Measurements from ENCODE around the gene SP3.

Gene SP3

GRCh38 chr2:173955867-173956266 lies 9.3 kb downstream of the SP3 start:
- TF ChIP-seq GATA2 (IDR thresholded peaks at IDR 0.05; ENCODE audit: low read depth, low read length), result no peak
- TF ChIP-seq GATA3 (IDR thresholded peaks at IDR 0.05; ENCODE audit: low read depth, low read length), result no peak

GRCh38 chr2:173955004-173955403 lies 10.2 kb downstream of the SP3 start:
- TF ChIP-seq GATA2 (IDR thresholded peaks at IDR 0.05; ENCODE audit: low read depth, low read length) (no peak), GATA3 (IDR thresholded peaks at IDR 0.05; ENCODE audit: low read depth, low read length) (no peak)

DNA sequence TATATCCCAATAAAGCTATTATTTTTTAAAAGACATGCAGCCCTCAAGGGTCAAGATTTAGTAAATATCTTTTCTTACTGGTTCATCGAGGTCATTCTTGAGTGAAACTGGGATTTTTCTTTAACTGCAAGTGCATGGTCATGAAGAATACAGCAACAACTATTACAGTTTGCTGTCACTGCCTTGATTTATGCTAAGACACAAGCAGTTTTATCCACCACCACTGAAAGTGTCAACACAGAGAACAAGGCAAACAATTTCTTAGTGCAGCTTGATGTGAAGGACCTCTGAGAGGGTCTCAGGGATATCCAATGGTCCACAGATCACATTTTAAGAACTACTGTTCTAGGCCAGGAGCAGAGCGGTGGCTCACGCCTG lies 12.1 kb downstream of the SP3 start:
- TF ChIP-seq GATA3 (IDR thresholded peaks at IDR 0.05; ENCODE audit: low read depth, low read length), result no peak
- TF ChIP-seq GATA2 (IDR thresholded peaks at IDR 0.05; ENCODE audit: low read depth, low read length), result no peak

- TF ChIP-seq GATA2 (IDR thresholded peaks at IDR 0.05; ENCODE audit: low read depth, low read length) (no peak), GATA3 (IDR thresholded peaks at IDR 0.05; ENCODE audit: low read depth, low read length) (no peak)
These were observed 12.7 kb downstream of the SP3 start for GRCh38 chr2:173952267-173953046.

- no peak for TF ChIP-seq GATA2 (IDR thresholded peaks at IDR 0.05; ENCODE audit: low read depth, low read length)
- no peak for TF ChIP-seq GATA3 (IDR thresholded peaks at IDR 0.05; ENCODE audit: low read depth, low read length)
These were observed 16.3 kb downstream of the SP3 start for GRCh38 chr2:173948842-173949241.

- TF ChIP-seq GATA3 (IDR thresholded peaks at IDR 0.05; ENCODE audit: low read depth, low read length), result no peak
- TF ChIP-seq GATA2 (IDR thresholded peaks at IDR 0.05; ENCODE audit: low read depth, low read length), result no peak
These were observed 17.0 kb downstream of the SP3 start for GRCh38 chr2:173948198-173948597.

- TF ChIP-seq GATA3 (IDR thresholded peaks at IDR 0.05; ENCODE audit: low read depth, low read length), result no peak
- no peak for TF ChIP-seq GATA2 (IDR thresholded peaks at IDR 0.05; ENCODE audit: low read depth, low read length)
These were observed 18.0 kb downstream of the SP3 start for GRCh38 chr2:173947131-173947530.

DNA sequence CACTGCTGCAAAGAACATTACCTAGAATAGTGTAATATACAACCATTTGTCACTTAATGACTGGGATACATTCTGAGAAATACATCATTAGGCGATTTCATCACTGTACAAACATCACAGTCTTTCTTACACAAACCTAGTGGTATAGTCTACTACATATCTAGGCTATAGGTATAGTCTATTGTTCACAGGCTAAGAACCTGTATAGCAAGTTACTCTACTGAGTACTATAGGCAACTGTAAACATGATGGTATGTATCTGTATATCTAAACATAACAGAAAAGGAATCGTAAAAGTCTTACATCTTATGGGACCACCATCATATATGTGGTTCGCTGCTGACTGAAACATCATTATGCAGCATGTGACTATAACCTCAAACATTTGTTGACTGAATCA lies 21.4 kb downstream of the SP3 start:
- TF ChIP-seq GATA3 (IDR thresholded peaks at IDR 0.05; ENCODE audit: low read depth, low read length) (no peak), GATA2 (IDR thresholded peaks at IDR 0.05; ENCODE audit: low read depth, low read length) (no peak)

GRCh38 chr2:173942861-173943523 lies 22.2 kb downstream of the SP3 start:
- no peak for TF ChIP-seq GATA3 (IDR thresholded peaks at IDR 0.05; ENCODE audit: low read depth, low read length)
- no peak for TF ChIP-seq GATA2 (IDR thresholded peaks at IDR 0.05; ENCODE audit: low read depth, low read length)

DNA sequence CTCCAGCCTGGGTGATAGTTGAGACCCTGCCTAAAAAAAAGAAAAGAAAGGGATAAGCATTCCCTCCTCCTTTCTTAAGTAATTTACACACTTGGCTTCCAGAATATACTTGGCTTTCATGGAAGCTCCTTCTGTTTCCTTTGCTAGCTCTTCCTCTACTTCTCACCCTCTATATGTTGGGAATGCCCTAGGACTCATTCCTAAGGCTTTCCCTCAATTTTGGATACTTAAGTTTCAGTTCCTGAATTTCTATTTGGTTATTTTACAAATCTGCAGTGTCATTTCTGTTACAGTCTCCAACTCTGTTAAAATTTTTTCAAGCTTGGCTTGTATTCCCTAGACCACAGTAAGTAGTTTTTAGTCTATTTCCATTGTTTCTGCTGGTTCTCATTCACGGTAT lies 23.6 kb downstream of the SP3 start:
- TF ChIP-seq GATA2 (IDR thresholded peaks at IDR 0.05; ENCODE audit: low read depth, low read length) (no peak), GATA3 (IDR thresholded peaks at IDR 0.05; ENCODE audit: low read depth, low read length) (no peak)

DNA sequence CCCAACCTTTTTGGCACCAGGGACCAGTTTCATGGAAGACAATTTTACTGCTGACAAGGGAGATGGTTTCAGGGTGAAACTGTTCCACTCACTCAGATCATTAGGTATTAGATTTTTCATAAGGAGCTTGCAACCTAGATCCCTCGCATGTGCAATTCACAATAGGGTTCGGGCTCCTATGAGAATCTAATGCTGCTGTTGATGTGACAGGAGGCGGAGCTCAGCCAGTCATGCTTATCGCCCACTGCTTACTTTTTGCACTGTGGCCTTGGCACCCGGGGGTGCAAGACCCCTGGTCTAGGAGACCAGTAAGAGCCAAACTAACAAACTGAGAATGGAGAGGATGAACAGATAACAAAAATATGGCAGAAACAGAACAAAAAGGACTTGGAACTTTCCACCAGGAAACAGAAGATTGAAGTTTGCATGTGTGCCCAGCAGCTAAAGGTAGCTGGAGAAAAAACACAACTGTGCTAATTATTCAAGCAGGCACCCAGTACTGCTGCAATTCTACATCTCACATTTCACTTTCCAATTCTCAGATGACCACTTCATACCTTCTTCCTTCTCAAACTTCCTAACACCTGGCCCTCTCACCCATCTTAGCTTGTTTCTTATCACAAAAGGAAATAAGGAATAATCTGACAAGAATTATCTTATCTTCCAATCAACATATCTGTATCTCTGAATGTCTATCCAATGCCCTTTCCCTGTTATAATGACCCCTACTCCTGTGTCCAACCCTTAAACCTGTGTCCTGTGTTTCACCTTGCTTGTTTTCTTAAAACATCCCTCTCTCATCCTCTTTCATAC lies 24.8 kb downstream of the SP3 start:
- no peak for TF ChIP-seq GATA3 (IDR thresholded peaks at IDR 0.05; ENCODE audit: low read depth, low read length)
- no peak for TF ChIP-seq GATA2 (IDR thresholded peaks at IDR 0.05; ENCODE audit: low read depth, low read length)

- TF ChIP-seq GATA3 (IDR thresholded peaks at IDR 0.05; ENCODE audit: low read depth, low read length), result no peak
- 0 out of 2 replicates have a peak, but pooled peaks have one; percentile 22 for TF ChIP-seq GATA2 (IDR thresholded peaks at IDR 0.05; ENCODE audit: low read depth, low read length)
These were observed 26.3 kb downstream of the SP3 start for GRCh38 chr2:173938700-173939384.

GRCh38 chr2:173935305-173935704 lies 29.9 kb downstream of the SP3 start:
- TF ChIP-seq GATA3 (IDR thresholded peaks at IDR 0.05; ENCODE audit: low read depth, low read length) (no peak), GATA2 (IDR thresholded peaks at IDR 0.05; ENCODE audit: low read depth, low read length) (no peak)

DNA sequence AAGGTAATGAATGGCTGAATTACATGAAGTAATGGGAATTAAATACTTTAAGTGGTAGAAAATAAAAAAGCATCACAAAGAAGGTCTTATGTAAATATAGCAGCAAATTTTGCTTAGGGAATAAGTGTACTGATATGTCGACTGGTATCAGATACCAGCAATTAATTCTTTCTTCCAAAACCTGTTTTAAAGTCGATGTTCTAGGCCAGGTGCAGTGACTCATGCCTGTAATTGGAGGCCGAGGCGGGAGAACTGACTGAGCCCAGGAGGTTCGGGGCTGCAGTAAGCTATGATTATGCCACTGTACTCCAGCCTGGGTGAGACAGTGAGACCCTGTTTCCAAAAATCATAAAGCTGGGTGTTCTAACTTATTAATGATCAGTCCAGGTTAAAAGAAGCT lies 30.3 kb downstream of the SP3 start:
- TF ChIP-seq GATA3 (IDR thresholded peaks at IDR 0.05; ENCODE audit: low read depth, low read length), result no peak
- TF ChIP-seq GATA2 (IDR thresholded peaks at IDR 0.05; ENCODE audit: low read depth, low read length), result no peak

Data from SH-SY5Y (cell line).